SH-SY5Y (cell line): ENCODE data around the gene UBE3D.

Experiments used
- GATA2 ChIP-seq: IDR thresholded peaks from 2 replicates; pipeline ENCODE4 v1.6.1; 2011; ENCODE audit warnings: mild to moderate bottlenecking, low read depth, low read length
- GATA3 ChIP-seq: IDR thresholded peaks from 2 replicates; pipeline ENCODE4 v1.6.1; 2011; ENCODE audit warnings: low read depth, mild to moderate bottlenecking, low read length, moderate library complexity

- no peak for TF ChIP-seq GATA2
- TF ChIP-seq GATA3: no peak
Measured at GRCh38 chr6:83068616-83069015, 3.0 kb upstream of the UBE3D start.
